ENCODE data around the gene PPM1F. TPM values are rescaled to one million over a fixed set of nuclear protein-coding genes. Genes with fewer than 3 reads are reported as not detected.

Gene PPM1F
- total RNA-seq, 1 donor from 2014 or later = 23.6 TPM

- TF ChIP-seq CTCF (IDR thresholded peaks at IDR 0.05; ENCODE audit: insufficient read depth, low read length, poor library complexity, severe bottlenecking) = no peak
- H3K36me3 ChIP-seq (ENCODE audit: control insufficient read depth, insufficient read depth, low read length) = no peaks in the 10 kb centered on the region
- DNase-seq (ENCODE audit: low read depth) = no peak
- H3K4me3 ChIP-seq (ENCODE audit: low read depth, low read length) = no peak overlapping the region
- H3K27me3 ChIP-seq (ENCODE audit: control insufficient read depth, insufficient read depth, low read length) = no peaks in the 10 kb centered on the region
Measured at GRCh38 chr22:21926728-21927127, 25.9 kb downstream of the PPM1F start.

GRCh38 chr22:21923163-21923561 is 29.5 kb downstream of the PPM1F start:
- no peak for DNase-seq (ENCODE audit: low read depth)
- TF ChIP-seq CTCF (IDR thresholded peaks at IDR 0.05; ENCODE audit: insufficient read depth, low read length, poor library complexity, severe bottlenecking) = no peak
- H3K27me3 ChIP-seq (ENCODE audit: control insufficient read depth, insufficient read depth, low read length) = no peaks in the 10 kb centered on the region
- no peaks in the 10 kb centered on the region for H3K36me3 ChIP-seq (ENCODE audit: control insufficient read depth, insufficient read depth, low read length)
- no peak overlapping the region for H3K4me3 ChIP-seq (ENCODE audit: low read depth, low read length)

GRCh38 chr22:21922370-21923162 is 30.1 kb downstream of the PPM1F start:
- Histone ChIP-seq H3K4me3 (ENCODE audit: low read depth, low read length) (no peak overlapping the region), H3K27me3 (ENCODE audit: control insufficient read depth, insufficient read depth, low read length) (no peaks in the 10 kb centered on the region), H3K36me3 (ENCODE audit: control insufficient read depth, insufficient read depth, low read length) (no peaks in the 10 kb centered on the region)
- no peak for DNase-seq (ENCODE audit: low read depth)
- no peak for TF ChIP-seq CTCF (IDR thresholded peaks at IDR 0.05; ENCODE audit: insufficient read depth, low read length, poor library complexity, severe bottlenecking)

GRCh38 chr22:21921729-21922128 is 30.9 kb downstream of the PPM1F start:
- no peaks in the 10 kb centered on the region for H3K27me3 ChIP-seq (ENCODE audit: control insufficient read depth, insufficient read depth, low read length)
- H3K4me3 ChIP-seq (ENCODE audit: low read depth, low read length) = no peak overlapping the region
- no peak for TF ChIP-seq CTCF (IDR thresholded peaks at IDR 0.05; ENCODE audit: insufficient read depth, low read length, poor library complexity, severe bottlenecking)
- H3K36me3 ChIP-seq (ENCODE audit: control insufficient read depth, insufficient read depth, low read length) = no peaks in the 10 kb centered on the region
- DNase-seq (ENCODE audit: low read depth) = no peak

- Histone ChIP-seq H3K36me3 (ENCODE audit: control insufficient read depth, insufficient read depth, low read length) (no peaks in the 10 kb centered on the region), H3K27me3 (ENCODE audit: control insufficient read depth, insufficient read depth, low read length) (no peaks in the 10 kb centered on the region), H3K4me3 (ENCODE audit: low read depth, low read length) (no peak overlapping the region)
- DNase-seq (ENCODE audit: low read depth) = no peak
- no peak for TF ChIP-seq CTCF (IDR thresholded peaks at IDR 0.05; ENCODE audit: insufficient read depth, low read length, poor library complexity, severe bottlenecking)
Measured at GRCh38 chr22:21921184-21921721, 31.4 kb downstream of the PPM1F start.

Data from kidney epithelial cell (primary cell).